NCI-H2196 treated with DMSO at 0.1 percent for 48 hours (cell line): ENCODE data around the gene BACH1.

Source experiments
- DNase-seq: peaks from one replicate; lab custom pipeline; 2025; ENCODE audit not compliant: unreplicated experiment; lab: John Stamatoyannopoulos, UW

BACH1 gene

DNA sequence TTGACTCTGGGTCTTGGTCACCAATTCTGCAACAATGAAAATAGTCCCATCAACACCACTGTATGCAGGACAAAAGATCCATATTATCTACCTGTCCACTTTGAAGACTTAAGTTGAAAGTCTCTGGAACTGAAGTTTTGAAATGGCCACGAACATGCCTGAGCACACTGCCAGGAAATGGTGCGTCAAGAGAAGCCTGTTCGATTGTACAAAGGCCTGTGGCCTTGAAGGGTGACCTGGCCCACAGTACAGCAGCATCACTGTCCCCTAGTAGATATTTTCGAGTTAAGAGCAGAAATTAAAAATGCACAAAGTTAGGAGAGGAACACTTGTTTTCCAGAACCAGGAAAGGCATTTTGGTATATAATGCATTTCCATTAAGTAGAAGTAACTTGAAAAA is 78.5 kb downstream of the BACH1 start:
- DNase-seq, result no peak

DNA sequence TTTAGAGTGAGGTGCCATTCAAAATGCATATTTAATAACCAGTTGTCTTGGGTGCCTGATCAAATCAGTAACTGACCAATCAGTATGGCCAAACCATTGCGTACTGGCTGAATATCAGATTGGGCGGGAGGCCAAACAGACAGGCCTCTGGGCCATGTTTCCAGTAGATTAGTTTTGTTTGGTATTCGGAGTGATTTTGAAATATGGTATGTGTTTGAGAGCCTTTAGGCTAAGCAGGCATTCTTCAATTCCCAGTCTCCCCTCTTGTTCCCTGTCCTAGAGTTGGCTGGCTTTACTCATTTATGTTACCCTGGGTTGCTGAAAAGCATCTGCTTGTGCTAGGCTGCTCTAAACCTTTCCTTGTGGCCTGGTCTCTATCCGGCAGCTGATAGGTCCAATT is 80.1 kb downstream of the BACH1 start:
- DNase-seq, result no peak

DNA sequence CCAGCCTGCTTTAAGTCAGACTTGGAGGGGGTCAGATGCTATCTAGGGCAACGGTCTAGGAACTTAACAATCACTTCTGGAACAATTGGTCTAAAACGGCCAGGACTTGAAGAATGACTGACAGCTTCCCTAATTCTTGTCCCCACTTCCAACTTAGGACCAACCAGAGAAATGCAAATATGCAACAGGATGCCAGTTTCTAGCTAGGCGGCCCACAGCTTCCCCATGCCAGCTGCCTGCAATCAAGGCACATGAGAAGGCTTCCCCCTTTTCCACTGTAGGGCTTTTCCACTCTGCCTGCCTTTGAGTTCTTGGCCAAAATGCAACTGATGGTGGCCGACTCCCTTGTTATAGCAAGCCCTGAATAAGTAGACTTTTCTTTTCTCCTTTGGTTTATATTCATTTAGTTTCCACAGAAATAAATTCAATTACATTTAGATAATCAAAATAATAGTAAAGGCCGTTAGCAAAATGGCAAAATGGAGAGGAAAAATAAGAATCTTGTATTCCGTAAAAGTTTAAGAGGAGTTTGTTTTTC is 80.9 kb downstream of the BACH1 start:
- DNase-seq, result no peak

DNA sequence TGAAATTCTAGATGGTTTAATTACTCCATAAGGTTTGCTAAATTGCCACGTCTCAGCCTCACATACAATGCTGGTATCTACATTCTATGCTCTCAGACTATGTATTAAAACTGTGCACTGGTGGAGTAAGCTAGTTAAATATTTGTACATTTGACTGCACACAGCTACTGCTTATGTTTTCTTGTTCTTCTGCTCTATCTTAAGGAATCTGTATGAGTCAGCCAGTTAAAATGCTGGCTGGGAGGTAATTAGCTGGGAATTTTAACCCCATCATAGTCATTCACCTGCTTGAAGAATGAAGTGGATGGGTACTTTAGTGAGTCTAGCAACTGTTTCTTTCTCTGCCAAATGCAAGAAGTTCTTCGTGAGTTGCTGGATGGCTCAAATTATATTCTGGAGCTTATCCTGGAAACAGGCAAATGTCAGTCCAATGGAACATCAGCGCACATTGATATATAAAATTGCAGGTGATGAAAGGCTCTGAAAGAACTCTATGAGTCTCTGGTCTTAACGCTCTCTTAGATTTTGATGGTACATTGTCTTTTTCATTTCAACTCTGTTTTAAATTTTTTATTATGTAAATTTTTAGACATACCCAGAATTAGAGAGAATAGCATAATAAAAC is 83.4 kb downstream of the BACH1 start:
- no peak for DNase-seq

DNA sequence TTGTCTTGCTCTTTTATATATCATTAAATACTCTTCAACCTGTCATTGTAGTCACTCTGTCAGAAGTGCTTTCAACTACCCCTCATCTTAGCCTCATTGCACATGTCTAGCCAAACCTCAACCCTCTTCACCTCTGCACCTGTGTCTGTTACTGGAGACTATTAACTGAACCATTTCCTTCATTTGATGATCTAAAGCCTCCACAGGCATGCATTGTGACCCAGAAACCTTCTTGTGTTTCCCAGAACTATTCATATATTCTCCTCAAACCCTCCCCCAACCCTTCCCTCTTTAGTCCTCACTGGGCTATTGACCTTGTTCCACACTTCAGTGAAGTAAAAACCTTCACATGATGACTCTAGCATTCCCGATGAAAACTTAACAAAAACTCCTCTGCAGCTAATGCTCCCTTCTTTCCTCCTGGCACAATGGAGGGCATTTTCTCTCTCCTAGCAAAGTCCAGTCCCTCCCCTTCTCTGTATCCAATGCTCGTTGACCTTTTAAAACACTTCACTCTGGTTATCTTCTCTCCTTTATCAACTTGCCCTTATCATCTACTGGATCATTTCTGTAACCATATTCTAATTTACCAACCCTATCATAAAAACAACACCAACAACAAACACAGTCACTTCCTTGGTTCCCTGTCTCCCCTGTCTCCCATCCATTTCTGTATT is 86.1 kb downstream of the BACH1 start:
- DNase-seq, result peak; percentile 8

DNA sequence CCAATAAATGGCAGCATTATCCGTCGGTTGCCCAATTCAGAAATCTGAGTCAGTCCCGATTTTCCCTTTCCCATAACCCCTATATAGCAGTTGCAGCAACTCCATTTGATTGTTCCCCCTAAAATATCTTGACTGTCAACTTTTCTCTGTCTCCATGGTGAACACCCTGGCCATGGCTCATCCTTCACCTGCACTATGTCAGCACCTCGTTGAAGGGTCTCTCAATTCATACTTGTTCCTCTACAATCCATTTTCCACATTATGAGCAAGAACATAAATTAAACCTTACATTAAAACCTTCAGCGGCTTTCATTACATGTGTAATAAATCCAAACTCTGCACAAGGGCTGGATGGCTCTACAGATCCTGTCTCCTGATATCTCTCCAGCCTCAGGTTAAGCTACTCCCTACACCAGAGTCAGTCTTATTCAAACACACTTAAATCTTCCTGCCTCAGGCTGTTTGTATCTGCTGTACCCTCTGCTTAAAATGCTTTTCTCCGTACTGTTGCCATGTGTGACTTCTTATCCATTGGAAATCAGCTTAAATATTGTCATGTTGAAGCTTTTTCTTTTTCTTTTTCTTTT is 87.3 kb downstream of the BACH1 start:
- DNase-seq, result no peak

DNA sequence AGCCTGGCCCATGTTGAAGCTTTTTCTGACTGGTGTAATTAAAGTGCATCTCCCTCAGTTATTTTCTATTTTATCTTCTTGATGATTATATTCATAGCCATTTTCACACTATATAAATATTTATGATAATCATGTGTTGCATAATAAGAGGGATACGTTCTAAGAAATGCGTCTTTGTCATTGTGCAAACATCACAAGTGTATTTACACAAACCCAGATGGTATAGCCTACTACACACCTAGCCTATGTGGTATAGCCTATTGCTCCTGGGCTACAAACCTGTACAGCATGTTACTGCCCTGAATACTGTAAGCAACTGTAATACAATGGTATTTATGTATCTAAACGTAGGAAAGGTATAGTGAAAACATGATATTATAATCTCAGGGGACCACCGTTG is 88.1 kb downstream of the BACH1 start:
- no peak for DNase-seq

DNA sequence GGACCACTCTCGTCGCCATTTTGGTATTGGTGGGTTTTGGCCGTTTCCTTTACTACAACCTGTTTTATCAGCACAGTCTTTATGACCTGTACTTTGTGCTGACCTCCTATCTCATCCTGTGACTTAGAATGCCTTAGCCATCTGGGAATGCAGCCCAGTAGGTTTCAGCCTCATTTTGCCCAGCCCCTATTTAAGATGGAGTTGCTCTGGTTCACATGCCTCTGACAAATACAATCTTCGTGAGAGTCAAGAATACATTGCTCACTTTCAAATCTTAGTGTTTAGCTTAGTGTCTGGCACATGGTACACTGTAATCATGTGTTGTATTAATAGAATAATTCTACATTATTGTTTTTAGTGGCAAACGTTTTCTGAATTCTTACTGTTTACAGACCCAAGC is 88.9 kb downstream of the BACH1 start:
- no peak for DNase-seq

DNA sequence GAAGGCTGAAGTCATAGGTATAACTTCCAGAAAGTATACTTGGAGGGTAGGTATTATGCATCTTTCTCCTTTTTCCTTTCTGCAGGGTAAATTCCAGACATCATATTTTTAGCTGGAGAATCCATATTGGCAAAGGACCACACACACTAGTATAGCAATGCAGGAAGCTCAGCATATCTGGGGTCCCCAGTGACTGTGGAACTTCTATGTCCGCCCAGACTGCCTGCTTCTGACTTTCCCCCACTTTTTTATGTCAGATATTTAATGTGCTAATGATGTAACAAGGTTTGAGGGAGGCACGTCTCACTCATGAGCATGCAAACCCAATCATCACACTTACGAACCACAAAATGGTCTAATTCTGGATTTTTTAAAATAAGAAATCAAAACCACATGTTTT is 90.4 kb downstream of the BACH1 start:
- no peak for DNase-seq

DNA sequence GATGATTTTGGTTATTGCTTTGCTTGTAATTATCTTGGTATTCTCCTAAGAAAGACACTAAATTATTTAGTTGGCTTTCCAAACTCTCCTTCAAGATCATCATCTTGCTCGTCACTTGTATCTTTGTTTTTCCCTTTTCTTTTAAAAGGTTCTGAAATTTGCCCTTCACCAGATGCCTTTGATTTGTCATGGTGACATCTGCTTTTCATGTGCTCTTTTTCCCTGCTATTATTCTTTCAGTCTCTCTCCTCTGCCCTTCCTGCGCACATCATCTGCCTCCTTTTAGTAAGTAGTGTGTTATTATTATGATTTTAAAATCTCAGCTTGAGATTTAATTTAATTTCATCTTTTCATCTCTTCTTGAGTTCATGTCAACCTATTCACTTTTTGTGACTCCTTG is 92.1 kb downstream of the BACH1 start:
- DNase-seq, result no peak

DNA sequence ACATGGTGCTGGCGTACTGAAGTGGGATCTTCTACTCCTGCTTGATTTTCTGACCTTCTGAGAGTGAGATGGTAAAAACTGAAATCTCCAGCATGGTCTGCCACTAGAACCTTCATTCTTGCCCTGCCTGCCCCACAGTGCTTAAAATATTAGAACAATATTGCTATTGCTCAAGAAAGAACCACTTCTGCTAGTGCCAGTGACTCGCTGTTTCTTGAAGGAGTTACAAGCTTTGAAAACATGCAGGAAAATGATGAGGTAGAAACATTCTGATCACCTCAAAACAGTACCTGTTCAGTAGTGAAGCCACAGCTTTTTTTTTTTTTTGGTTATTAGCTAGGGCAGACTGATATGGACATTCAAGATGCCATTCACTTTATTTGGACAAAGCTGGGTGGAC is 95.3 kb downstream of the BACH1 start:
- no peak for DNase-seq
